NCI-H2196 (cell line): Measurements from ENCODE around the gene GNAI2.

Experiments
- DNase-seq: peaks from one replicate; lab custom pipeline; 2025; ENCODE audit not compliant: unreplicated experiment; lab: John Stamatoyannopoulos, UW

GNAI2 gene

DNA sequence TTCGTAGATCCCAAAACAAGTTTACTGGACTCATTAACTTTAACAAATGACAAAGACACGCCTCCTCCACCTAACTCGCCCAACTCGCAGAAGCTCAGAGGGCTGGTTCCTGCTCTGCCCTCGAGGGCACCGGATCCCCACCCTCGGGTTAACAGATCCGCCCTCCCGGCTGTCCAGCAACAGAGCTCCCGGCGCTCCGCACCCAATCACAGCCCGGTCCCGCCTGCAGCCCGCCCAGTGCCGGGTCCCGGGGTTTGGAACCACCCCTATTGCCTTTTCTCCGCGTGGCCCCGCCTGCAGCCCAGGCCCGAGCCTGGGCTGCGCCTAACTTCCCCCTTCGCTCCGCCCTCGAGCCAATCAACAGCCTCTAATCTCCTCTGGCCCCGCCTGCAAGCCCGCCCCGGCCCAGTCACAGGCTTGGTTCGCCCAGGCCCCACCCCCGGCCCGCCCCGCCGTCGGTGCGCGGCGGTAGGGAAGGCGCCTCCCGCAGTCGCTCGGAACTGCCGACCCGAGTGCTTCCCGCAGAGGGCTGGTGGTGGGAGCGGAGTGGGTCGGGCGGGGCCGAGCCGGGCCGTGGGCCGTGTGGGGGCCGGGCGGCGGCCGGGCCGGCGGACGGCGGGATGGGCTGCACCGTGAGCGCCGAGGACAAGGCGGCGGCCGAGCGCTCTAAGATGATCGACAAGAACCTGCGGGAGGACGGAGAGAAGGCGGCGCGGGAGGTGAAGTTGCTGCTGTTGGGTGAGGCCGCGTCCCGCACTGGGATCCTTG is at the start of gene GNAI2:
Gene GNAI2 (plus strand): TSS at position 489 of the 768 bp plus-strand sequence. CDS start 132 bp downstream, at position 621.
- DNase-seq: peak; percentile 89

DNA sequence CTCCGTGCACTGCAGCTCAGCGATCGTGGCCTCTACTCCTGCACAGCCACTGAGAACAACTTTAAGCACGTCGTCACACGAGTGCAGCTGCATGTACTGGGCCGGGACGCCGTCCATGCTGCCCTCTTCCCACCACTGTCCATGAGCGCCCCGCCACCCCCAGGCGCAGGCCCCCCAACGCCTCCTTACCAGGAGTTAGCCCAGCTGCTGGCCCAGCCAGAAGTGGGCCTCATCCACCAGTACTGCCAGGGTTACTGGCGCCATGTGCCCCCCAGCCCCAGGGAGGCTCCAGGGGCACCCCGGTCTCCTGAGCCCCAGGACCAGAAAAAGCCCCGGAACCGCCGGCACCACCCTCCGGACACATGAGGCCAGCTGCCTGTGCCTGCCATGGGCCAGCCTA is 48.3 kb upstream of the GNAI2 start:
- no peak for DNase-seq

DNA sequence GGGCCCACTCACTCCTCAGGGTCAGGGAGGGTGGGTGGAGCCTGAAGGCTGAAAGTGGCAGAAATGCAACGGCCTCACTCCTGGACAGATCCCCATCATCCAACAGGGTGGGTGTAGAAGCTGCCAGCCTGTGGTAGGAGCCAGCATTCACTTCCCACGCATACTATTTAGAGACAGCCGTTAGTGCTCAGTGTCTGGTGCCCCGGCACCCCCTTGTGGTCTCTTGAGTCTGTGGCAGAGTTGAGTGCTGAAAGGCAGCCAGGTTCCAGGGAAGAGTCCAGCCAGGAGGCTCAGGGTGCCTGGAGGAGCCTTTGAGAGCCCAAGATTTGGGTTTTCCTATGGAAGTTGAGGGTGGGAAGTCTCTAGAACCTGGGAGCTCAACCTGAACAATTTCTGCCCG is 46.7 kb upstream of the GNAI2 start:
- DNase-seq: peak; percentile 42

DNA sequence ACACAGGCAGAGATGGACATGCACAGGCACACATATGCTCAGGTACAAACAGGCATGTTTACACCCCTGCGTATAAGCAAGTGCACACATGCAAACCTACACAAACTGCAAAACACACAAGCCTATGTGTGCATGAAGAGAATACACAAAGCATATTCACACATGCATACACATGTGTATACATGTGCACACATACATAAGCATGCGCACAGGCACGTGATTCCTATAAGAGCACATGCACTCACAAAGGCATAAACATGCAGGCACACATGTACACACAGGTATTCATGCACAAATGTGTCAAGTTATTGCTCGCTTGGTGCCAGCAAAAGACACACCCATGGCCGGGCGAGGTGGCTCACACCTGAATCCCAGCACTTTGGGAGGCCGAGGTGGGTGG is 46.0 kb upstream of the GNAI2 start:
- DNase-seq: no peak

DNA sequence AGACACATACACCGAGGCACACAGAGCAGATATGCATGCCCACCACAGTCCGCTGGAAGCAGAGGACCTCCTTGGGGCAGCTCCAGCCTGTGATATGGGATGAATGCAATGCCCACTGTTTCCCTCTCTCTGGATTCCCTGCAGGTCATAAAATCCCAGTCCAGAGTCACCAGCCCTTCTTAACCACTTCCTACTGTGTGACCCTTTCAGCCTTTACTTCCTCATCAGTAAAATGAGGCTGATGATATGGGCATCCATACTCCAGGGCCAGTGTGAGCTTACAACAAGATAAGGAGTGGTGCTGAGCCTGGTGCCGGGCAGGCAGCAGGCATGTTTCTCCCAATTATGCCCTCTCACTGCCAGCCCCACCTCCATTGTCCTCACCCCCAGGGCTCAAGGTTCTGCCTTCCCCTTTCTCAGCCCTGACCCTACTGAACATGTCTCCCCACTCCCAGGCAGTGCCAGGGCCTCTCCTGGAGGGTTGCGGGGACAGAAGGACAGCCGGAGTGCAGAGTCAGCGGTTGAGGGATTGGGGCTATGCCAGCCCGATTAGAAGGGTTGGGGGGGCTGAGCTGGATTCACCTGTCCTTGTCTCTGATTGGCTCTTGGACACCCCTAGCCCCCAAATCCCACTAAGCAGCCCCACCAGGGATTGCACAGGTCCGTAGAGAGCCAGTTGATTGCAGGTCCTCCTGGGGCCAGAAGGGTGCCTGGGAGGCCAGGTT is 44.9 kb upstream of the GNAI2 start, which contains the start of gene GNAT1:
Gene GNAT1 (plus strand): TSS at position 675 of the 725 bp plus-strand sequence. CDS start 116 bp downstream, outside the sequence.
- no peak for DNase-seq

DNA sequence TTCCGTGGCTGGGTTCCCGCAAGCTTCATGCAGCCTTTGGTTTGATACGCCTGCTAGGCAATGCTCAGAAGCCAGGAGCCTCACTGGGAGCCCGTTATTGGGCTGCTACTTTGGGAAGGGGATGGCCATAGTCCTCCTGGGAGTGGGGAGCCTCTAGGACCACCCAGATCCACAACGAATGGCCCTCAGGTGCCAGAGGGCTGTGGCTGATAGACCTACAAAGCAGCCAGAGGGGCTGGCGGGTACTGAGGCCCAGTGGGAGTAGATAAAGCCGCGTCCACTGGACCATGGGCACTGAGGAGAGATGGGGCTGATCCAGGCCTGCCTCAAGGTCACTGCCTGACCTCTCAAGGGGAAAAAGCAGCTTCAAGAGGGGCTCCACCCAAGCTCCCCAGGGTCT is 43.9 kb upstream of the GNAI2 start:
- no peak for DNase-seq

DNA sequence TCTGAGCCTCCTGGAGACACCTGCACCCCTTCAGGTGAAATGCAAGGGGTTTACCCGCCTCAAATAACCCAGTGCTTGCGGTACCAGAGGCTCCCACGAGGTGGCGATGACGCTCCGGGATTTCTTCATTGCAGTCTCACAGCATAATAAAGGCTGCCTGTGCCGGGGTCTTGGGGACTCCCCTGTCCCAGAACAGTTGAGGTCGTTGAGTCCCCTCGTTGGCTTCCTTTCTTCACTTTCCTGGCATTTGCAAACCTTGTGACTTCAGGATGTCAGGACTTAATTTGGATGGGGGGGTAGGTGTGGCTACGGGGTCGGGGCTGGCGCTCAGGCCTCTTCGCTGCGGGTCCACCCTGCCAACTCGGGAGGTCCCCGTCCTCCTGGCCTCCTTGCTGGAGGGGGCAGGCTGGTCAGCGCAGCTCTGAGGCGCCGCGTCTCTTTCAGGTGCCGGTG is 43.3 kb upstream of the GNAI2 start:
- DNase-seq: peak; percentile 41

DNA sequence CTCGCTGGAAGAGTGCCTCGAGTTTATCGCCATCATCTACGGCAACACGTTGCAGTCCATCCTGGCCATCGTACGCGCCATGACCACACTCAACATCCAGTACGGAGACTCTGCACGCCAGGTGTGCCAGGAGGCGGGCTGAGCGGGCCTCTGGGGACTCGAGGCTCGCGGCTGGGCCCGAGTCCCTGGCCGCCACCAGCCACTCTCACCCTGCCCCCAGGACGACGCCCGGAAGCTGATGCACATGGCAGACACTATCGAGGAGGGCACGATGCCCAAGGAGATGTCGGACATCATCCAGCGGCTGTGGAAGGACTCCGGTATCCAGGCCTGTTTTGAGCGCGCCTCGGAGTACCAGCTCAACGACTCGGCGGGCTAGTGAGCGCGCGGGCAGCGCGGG is 42.7 kb upstream of the GNAI2 start:
- DNase-seq: no peak

DNA sequence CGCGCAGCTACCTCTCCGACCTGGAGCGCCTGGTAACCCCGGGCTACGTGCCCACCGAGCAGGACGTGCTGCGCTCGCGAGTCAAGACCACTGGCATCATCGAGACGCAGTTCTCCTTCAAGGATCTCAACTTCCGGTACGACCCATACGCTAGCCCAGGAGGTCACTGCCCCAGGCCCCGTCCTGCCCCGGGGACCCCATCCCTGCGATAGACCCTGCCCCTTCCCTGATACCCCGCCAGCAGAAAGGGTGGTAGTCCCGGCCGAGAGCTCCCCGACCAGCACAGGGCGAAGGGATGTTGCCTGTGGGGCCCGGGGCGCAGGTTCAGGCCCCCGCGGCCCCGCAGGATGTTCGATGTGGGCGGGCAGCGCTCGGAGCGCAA is 42.3 kb upstream of the GNAI2 start:
- DNase-seq: no peak

DNA sequence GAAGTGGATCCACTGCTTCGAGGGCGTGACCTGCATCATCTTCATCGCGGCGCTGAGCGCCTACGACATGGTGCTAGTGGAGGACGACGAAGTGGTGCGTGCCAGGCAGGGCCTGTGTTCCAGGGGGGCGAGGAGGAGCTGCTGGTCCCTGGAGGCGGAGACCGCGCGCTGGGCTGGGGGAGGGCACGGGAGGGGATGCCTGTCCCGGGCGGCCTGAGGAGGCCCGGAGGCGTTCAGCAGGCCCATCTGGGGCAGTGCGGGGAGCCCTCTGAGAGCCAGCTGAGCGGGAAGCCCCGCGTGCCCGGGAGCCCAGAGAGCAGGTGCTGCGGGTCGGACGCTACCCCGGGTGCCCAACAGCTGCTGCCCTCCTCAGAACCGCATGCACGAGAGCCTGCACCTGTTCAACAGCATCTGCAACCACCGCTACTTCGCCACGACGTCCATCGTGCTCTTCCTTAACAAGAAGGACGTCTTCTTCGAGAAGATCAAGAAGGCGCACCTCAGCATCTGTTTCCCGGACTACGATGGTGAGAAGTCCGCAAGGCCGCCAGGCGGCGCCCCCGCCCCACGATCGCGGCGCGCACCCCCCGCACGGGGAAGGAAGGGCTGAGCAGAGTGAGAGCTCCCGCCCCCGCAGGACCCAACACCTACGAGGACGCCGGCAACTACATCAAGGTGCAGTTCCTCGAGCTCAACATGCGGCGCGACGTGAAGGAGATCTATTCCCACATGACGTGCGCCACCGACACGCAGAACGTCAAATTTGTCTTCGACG is 41.7 kb upstream of the GNAI2 start:
- DNase-seq: peak; percentile 43

DNA sequence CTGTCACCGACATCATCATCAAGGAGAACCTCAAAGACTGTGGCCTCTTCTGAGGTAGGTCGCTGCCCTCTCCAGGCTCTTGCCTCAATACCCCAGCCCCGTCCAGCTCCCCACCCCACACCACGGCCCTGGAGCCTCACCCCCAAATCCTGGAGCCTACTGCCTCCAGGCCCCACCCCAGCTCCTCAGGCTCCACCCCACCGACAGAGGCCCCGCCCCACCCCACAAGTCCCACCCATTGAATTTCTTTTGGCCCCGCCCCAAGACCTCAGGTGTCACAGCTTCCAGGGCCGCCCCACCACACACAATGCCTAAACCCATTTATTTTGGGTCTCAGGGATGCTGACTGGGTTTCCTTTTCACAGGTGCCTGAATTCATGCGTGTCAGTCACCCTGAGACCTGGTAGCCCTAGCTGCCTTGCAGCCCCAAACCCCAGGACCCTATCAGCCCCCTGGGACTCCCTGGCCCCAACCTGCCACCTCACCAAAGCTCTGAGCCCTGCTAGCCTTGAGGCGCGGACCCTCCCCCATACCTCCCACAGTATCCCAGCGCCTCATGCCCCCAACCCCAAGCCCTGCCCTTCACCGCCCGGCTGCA is 41.0 kb upstream of the GNAI2 start:
- DNase-seq: no peak

DNA sequence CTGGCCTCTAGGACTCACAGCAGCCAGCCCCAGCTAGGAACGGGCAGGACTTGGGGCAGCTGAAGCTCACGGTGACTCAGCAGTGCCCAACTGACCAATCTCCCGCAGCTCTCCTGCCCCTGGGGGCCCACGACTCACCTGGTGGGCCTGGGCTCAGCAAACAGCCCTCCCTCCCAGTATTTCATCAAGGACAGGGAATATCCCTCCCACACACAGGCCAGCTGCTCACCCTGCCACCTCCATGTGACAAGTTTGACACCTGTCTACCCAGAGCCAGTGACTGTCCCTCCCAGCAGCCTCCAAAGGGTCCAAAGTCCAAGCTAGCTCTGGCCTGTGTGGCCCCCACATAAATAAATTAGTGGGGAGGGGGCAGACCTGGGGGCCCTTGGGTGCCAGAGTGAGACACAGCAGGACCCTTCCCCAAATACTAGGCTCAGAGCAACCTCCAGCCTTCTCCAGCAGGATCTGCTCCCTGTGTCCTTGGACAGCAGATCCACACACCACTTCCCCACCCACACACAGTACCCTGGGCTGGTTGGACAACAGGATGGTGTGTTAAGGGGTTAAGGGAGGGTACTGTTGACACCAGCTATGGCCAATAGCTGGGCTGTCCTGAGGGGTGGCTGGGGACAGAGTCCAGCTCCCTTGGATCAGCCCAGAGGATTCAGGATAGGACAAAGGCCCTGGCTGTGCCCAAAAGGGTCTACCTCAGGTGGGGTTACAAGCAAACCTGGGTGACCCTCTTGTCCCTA is 40.3 kb upstream of the GNAI2 start:
- no peak for DNase-seq

DNA sequence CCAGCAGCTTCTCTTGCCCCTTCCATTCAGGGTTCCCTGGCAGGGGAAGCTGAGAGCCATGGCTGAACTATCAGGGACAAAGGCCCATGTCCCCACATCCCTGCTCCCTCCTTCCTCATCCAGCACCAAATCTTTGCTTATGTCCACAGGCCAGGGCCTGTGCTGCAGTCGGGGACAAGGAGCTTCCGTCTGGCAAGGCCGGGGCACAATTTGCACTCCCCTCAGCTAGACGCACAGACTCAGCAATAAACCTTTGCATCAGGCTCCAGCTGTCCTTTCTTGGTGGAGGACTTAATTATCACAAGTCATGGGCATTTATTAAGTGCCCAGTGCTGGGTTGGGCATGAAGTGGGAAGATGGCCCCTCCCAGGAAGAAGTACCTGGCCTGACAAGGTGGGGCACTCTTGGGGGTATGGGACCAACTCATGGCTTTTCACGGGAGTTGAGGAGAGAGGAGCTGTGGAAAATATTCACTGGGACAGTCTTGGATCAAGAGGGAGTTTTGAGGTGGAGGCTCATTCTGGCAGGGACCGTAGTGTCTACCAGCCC is 39.7 kb upstream of the GNAI2 start:
- DNase-seq: no peak

DNA sequence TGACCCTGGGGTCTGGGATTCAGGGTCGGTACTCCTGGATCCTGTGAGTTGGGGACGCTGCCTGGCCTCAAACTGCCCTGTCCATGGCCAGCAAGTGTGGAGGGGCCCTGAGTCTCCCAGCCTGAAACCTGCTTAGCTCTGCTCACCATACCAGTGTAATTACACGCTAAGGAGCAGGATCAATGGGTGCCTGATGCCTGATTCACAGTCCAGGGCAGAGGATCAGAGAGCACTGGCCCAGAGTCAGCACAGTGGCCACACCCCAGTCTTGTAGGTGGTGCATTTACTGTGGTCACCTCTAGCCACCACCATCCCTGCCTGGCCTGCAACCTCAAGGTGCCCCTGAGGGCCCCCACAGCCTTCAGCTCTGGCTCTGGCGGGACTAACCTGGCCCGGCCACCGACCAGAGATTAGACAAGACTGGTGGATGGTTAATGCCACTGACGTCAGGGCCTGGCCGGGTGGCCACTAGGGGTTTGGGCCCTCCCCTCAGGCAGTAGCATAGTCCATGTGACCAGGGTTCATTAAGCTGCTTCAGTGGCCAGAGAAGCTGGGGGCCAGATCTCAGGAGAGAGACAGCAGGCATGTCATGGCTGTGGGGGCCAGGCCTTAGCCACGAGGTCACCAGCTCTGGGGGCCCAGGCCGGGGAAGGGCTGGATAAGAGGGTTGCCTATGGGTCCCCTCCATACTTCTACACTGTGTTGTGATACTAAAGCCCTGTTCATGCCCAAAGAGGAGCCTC is 34.3 kb upstream of the GNAI2 start:
- no peak for DNase-seq

DNA sequence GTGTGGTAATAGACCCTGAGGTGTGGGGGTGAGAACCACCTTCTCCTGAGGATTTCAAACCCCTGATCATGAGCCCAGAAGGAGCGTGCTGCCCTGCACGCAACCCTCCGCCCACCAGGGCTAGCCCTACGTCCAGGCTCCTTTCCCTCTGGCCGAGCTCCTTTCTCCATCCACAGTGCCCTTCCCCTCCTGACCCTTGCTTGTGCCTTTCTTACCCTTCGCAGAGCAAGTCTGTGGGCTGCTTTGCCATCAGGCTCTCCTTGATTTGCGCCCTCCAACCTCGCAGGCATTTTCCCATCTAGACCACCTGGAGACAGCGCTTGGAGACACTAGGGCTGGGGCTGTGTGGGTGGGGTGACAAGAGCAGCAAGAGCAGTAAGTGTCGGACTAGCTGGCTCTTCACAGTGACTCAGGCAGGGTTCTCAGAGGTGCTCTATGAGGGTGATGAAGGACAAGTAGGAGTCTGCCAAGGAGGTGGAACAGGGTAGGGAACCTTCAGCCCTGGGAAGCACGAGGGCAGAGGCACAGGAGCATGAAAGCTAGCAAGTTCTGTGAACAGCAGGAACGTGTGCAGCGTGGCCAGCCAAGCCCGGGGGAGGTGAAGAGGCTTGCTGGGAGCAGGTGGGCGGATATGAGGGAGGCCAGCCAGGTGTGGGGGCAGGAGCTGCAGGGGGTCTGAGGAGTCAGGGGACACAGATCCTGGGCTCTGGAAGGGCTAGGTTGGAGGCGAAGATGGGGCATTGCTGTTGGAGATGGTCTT is 33.5 kb upstream of the GNAI2 start:
- no peak for DNase-seq

DNA sequence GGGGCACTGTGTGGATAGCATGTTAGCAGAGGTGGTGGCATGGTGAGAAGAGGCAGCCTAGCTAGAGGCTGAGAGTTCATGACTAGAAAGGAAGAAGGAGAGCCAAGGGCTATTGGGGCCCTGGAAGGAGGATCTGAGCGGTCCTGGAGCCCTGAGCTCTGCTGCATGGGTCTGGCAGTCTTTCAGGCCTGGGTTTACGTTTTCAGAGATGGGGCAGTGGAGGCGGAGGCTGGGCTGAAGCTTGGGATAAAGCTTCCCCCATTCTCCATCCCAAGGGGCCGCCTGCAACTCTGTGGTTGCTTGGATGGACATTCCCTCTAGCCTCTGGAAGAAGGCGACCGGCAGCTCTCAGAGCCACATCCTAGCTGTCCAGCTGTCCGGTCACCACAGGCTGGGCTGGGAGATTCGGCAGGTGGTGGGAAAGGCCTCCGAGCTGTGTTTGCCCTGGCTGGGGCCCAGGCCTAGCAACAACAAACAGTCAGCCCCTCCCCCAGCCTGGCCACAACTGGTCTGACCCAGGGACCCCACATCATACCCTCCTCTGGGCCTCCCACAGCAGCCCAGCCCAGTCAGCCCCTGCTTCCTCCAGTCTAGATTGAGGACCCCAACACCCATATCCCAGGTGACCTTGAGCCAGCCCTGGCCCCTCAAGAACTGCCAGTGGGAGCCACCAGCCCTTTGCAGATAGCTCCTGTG is 32.7 kb upstream of the GNAI2 start:
- DNase-seq: no peak

DNA sequence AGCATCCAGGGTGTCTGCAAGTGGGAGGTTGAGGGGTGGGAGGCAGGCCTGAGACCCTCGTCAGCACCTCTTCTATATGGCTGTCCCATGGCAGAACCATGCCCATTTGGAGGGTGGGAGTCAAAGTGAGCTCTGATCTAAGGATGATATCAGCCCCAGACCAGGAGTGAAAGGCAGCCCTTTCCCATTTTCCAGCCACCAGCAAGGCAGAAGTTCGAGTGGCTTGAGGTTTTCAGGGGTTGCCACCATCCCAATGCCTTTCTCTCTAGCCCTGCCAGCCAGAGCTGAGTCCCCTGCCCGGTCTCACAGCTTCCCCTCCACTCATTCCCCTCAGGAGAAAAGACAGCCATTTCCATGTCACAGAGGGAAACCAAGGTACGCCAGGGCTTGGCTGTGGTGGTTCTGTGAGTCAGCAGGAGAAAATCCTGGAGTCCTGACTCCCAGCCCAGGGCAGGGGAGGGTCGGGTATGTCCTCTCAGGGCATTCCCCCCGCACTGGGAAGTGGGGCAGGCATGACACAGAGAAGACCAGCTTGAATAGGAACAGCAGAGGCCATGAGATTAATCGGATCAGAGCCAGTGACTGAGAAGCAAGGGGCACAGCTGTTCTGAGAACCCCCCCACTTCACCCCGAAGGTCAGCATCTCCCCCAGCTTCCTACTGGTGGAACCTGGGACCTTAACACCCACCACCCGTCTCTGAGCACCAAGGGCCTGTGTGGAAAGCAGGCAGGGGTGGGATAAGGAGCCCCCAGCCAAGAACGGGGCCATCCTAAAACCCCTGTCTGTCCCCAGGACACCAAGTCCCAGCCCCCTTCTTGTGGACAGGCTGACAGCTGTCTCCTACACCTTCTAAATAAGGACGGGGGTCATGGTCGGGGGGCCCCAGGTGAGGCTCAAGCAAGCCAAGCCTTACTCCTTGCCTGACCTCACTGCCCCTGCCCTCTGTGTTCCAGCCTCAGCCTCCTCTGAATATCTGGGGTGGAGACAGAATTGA is 31.9 kb upstream of the GNAI2 start:
- DNase-seq: no peak
